ENCODE data around the gene ENOX1.
A peak's percentile ranks its signal among the peaks of the same experiment; 100 is the strongest.

Gene ENOX1

GRCh38 chr13:43764349-43764748 lies 22.4 kb downstream of the ENOX1 start:
- H3K9me3 ChIP-seq (ENCODE audit: control insufficient read depth, insufficient read depth, low read depth, low read length): no peaks in the 10 kb centered on the region
- TF ChIP-seq PRDM6 (tag by site-specific recombination; IDR thresholded peaks at IDR 0.05): peak; percentile 80
- no peak for TF ChIP-seq HOXA7 (CRISPR knock-in tag; IDR thresholded peaks at IDR 0.05; ENCODE audit: borderline replicate concordance)
- no peak overlapping the region; the same call in 1 of the 2 replicates for H3K27ac ChIP-seq (ENCODE audit: extremely low read depth, low read depth, low read length)
- ChIA-PET CTCF (no interaction called here), POLR2A (no interaction called here)
- H3K4me1 ChIP-seq (ENCODE audit: control insufficient read depth, insufficient read depth, low read length): peaks cover 15% of the 10 kb centered on the region
- H3K4me3 ChIP-seq (ENCODE audit: low read depth, low read length): no peak overlapping the region
- no peaks in the 10 kb centered on the region for H3K36me3 ChIP-seq (ENCODE audit: control insufficient read depth in 2 of 2, insufficient read depth in 1 of 2, low read length in 2 of 2)

- Histone ChIP-seq H3K4me1 (ENCODE audit: control insufficient read depth, insufficient read depth, low read length) (peaks cover 15% of the 10 kb centered on the region), H3K27ac (ENCODE audit: extremely low read depth, low read depth, low read length) (no peak overlapping the region), H3K9me3 (ENCODE audit: control insufficient read depth, insufficient read depth, low read depth, low read length) (no peaks in the 10 kb centered on the region), H3K36me3 (ENCODE audit: control insufficient read depth in 2 of 2, insufficient read depth in 1 of 2, low read length in 2 of 2) (no peaks in the 10 kb centered on the region), H3K4me3 (ENCODE audit: low read depth, low read length) (no peak overlapping the region)
- CTCF ChIA-PET: no interaction called here
- no peak for TF ChIP-seq MZF1 (tag by site-specific recombination; IDR thresholded peaks at IDR 0.05; ENCODE audit: borderline replicate concordance)
- no peak for TF ChIP-seq PRDM1 (tag by site-specific recombination; IDR thresholded peaks at IDR 0.05)
- TF ChIP-seq CTCF (tag by site-specific recombination; IDR thresholded peaks at IDR 0.05): no peak
- TF ChIP-seq ZBTB11 (tag by site-specific recombination; conservative IDR thresholded peaks at IDR 0.05; ENCODE audit: low read depth): no peak
- peak; percentile 69 for TF ChIP-seq ZNF692 (tag by site-specific recombination; IDR thresholded peaks at IDR 0.05)
- TF ChIP-seq ZNF362 (tag by site-specific recombination; IDR thresholded peaks at IDR 0.05): no peak
- TF ChIP-seq ZNF629 (tag by site-specific recombination; IDR thresholded peaks at IDR 0.05): 0 out of 2 replicates have a peak, but pooled peaks have one; percentile 34
- TF ChIP-seq ZNF549 (tag by site-specific recombination; IDR thresholded peaks at IDR 0.05): no peak
- TF ChIP-seq KLF16 (tag by site-specific recombination; IDR thresholded peaks at IDR 0.05): no peak
- TF ChIP-seq SCRT2 (tag by site-specific recombination; IDR thresholded peaks at IDR 0.05): peak; percentile 81
- TF ChIP-seq ZNF571 (tag by site-specific recombination; IDR thresholded peaks at IDR 0.05): no peak
- TF ChIP-seq ZFP69B (tag by site-specific recombination; IDR thresholded peaks at IDR 0.05): peak; percentile 45; the same call in 1 of the 2 replicates
- TF ChIP-seq ATF2 (tag by site-specific recombination; IDR thresholded peaks at IDR 0.05; ENCODE audit: low read depth): peak; percentile 52; the same call in 1 of the 2 replicates
- POLR2A ChIA-PET: no interaction called here
Measured at GRCh38 chr13:43763143-43763759, 23.5 kb downstream of the ENOX1 start.

Data from HEK293 (cell line).